Sigmoid colon (tissue), 3 donors: ENCODE measurements around the gene MRPL55.

Experiments used
- POLR2A ChIP-seq, 2 donors: fragments of 450-650 bp; IDR thresholded peaks; one replicate each; pipeline ENCODE4 v1.6.1; 2016; ENCODE audit warnings: antibody characterized with exemption in 2 of 2, mild to moderate bottlenecking in 2 of 2, moderate library complexity in 2 of 2
- TF ChIP-seq, protein P1 (sequence below), 4 experiments: fragments of 450-650 bp in 3 of 4; fragments of 200-600 bp in 1 of 4; IDR thresholded peaks; one replicate each; pipeline ENCODE4 v1.5.1; 2016 to 2019; ENCODE audit warnings: antibody characterized with exemption in 4 of 4, mild to moderate bottlenecking in 3 of 4, moderate library complexity in 2 of 4

DNA sequence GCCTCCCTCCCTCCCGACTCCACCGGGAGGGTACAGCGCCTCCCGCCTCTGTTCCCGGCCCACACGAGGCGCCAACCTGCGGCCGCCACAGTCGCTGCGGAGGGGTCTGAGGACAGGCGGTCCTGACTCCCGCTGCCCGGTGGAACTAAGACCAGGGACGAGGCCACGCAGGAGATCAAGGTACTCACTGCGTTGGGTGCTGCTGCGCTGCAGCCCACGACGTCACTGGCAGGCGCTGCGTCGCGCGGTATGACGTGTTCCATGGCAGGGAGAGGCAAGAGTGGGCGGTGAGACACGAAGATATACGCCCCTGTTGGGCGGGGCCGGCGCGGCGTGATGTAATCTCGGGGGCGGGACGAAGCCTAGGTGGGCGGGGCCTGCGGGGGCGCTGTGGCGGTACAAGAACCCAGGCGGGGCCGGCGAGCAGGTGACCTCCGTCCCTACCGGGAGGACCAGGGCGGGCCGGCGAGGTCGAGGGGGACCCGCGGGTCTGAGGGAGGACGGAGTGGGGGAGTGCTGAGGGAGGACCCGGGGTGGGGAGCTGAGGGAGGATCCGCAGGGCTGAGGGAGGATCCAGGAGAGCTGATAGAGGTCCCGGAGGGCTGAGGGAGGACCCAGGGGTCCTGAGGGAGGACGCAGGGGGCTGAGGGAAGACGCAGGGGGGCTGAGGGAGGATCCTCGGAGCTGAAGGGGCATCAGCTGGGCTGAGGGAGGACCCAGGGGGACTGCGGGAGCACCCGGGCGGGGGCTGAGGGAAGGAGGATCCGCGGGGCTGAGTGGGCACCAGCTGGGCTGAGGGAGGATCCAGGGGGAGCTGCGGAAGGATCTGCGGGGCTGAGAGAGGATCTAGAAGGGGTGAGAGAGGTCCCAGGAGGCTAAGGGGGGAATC is at the start of gene MRPL55:
- TF ChIP-seq, protein P1, sequence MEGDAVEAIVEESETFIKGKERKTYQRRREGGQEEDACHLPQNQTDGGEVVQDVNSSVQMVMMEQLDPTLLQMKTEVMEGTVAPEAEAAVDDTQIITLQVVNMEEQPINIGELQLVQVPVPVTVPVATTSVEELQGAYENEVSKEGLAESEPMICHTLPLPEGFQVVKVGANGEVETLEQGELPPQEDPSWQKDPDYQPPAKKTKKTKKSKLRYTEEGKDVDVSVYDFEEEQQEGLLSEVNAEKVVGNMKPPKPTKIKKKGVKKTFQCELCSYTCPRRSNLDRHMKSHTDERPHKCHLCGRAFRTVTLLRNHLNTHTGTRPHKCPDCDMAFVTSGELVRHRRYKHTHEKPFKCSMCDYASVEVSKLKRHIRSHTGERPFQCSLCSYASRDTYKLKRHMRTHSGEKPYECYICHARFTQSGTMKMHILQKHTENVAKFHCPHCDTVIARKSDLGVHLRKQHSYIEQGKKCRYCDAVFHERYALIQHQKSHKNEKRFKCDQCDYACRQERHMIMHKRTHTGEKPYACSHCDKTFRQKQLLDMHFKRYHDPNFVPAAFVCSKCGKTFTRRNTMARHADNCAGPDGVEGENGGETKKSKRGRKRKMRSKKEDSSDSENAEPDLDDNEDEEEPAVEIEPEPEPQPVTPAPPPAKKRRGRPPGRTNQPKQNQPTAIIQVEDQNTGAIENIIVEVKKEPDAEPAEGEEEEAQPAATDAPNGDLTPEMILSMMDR (IDR thresholded peaks at IDR 0.05) = no peak
- peak; percentile 95 to 96 for TF ChIP-seq POLR2A (IDR thresholded peaks at IDR 0.05)
